ENCODE data around the gene CLTA. TPM values are rescaled to one million over a fixed set of nuclear protein-coding genes. Genes with fewer than 3 reads are reported as not detected.

Gene CLTA
- total RNA-seq, 1 donor from 2014 or later: 60.4 TPM

GRCh38 chr9:36161187-36161586 is 29.5 kb upstream of the CLTA start:
- intact Hi-C loops (cut with micrococcal nuclease): loop anchor here (5.0 kb wide), 1 partner anchor 59 kb away; no protein-coding TSS in a partner anchor
- H3K4me1 ChIP-seq: peaks cover 35% of the 10 kb centered on the region
- no peak overlapping the region for H3K4me3 ChIP-seq
- peaks cover 4% of the 10 kb centered on the region for H3K27me3 ChIP-seq (ENCODE audit: low read depth)
- H3K27ac ChIP-seq (replicated peaks): peak overlapping the region; percentile 83
- TF ChIP-seq, protein P1, sequence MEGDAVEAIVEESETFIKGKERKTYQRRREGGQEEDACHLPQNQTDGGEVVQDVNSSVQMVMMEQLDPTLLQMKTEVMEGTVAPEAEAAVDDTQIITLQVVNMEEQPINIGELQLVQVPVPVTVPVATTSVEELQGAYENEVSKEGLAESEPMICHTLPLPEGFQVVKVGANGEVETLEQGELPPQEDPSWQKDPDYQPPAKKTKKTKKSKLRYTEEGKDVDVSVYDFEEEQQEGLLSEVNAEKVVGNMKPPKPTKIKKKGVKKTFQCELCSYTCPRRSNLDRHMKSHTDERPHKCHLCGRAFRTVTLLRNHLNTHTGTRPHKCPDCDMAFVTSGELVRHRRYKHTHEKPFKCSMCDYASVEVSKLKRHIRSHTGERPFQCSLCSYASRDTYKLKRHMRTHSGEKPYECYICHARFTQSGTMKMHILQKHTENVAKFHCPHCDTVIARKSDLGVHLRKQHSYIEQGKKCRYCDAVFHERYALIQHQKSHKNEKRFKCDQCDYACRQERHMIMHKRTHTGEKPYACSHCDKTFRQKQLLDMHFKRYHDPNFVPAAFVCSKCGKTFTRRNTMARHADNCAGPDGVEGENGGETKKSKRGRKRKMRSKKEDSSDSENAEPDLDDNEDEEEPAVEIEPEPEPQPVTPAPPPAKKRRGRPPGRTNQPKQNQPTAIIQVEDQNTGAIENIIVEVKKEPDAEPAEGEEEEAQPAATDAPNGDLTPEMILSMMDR (IDR thresholded peaks at IDR 0.05; ENCODE audit: borderline replicate concordance): no peak
- no peak for DNase-seq
- H3K9me3 ChIP-seq (replicated peaks): peaks cover 6% of the 10 kb centered on the region
- no peaks in the 10 kb centered on the region for H3K36me3 ChIP-seq

GRCh38 chr9:36162211-36162738 is 28.4 kb upstream of the CLTA start:
- peaks cover 6% of the 10 kb centered on the region for H3K27me3 ChIP-seq (ENCODE audit: low read depth)
- H3K4me3 ChIP-seq: no peak overlapping the region
- H3K9me3 ChIP-seq (replicated peaks): no peaks in the 10 kb centered on the region
- H3K27ac ChIP-seq (replicated peaks): peak overlapping the region; percentile 83
- TF ChIP-seq, protein P1 (IDR thresholded peaks at IDR 0.05; ENCODE audit: borderline replicate concordance): no peak
- no peak for DNase-seq
- intact Hi-C loops (cut with micrococcal nuclease): loop anchor here (5.0 kb wide), 1 partner anchor 60 kb away; no protein-coding TSS in a partner anchor
- H3K36me3 ChIP-seq: no peaks in the 10 kb centered on the region
- peaks cover 43% of the 10 kb centered on the region for H3K4me1 ChIP-seq

- intact Hi-C loops (cut with micrococcal nuclease): loop anchor here (5.0 kb wide), 1 partner anchor 61 kb away; no protein-coding TSS in a partner anchor
- DNase-seq: peak; percentile 72
- TF ChIP-seq, protein P1 (IDR thresholded peaks at IDR 0.05; ENCODE audit: borderline replicate concordance): no peak
Measured at GRCh38 chr9:36163049-36163785, 27.5 kb upstream of the CLTA start.

DNA sequence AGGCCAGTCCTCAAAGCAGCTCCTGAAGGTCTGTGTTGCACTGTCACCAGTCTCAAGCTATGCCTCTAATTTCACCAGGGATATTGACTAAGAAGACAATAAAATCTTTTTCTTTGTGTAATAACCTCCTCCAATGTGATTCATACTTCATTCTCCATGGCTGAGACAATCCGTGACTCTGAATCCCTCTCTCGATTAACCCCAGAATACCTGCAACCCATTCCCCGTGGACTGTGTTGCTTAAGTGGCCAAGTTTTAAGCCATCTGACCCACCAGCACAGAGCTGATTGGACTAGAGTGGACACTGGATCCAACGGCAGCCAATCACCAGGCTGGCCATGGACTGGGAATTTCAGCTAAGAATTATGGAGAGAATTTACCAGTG is 26.9 kb upstream of the CLTA start:
- Histone ChIP-seq H3K27ac (replicated peaks) (peak overlapping the region; percentile 83), H3K4me1 (peaks cover 40% of the 10 kb centered on the region), H3K36me3 (no peaks in the 10 kb centered on the region), H3K9me3 (replicated peaks) (no peaks in the 10 kb centered on the region), H3K27me3 (ENCODE audit: low read depth) (peaks cover 9% of the 10 kb centered on the region), H3K4me3 (no peak overlapping the region)
- no peak for DNase-seq
- intact Hi-C loops (cut with micrococcal nuclease): loop anchor here (5.0 kb wide), 1 partner anchor 61 kb away; no protein-coding TSS in a partner anchor
- TF ChIP-seq, protein P1 (IDR thresholded peaks at IDR 0.05; ENCODE audit: borderline replicate concordance): no peak

More at GRCh38 chr9:36163049-36163785, 27.5 kb upstream of the CLTA start:
- Histone ChIP-seq H3K27ac (replicated peaks) (peak overlapping the region; percentile 83), H3K27me3 (ENCODE audit: low read depth) (peaks cover 6% of the 10 kb centered on the region), H3K36me3 (no peaks in the 10 kb centered on the region), H3K4me3 (no peak overlapping the region), H3K9me3 (replicated peaks) (no peaks in the 10 kb centered on the region), H3K4me1 (peaks cover 43% of the 10 kb centered on the region)

- DNase-seq: no peak
- H3K27ac ChIP-seq (replicated peaks): peak overlapping the region; percentile 83
- H3K4me1 ChIP-seq: peaks cover 40% of the 10 kb centered on the region
- H3K4me3 ChIP-seq: no peak overlapping the region
- peaks cover 15% of the 10 kb centered on the region for H3K27me3 ChIP-seq (ENCODE audit: low read depth)
- H3K9me3 ChIP-seq (replicated peaks): no peaks in the 10 kb centered on the region
- intact Hi-C loops (cut with micrococcal nuclease): loop anchor here (5.0 kb wide), 1 partner anchor 62 kb away; no protein-coding TSS in a partner anchor
- TF ChIP-seq, protein P1 (IDR thresholded peaks at IDR 0.05; ENCODE audit: borderline replicate concordance): no peak
- H3K36me3 ChIP-seq: no peaks in the 10 kb centered on the region
Measured at GRCh38 chr9:36164372-36164771, 26.3 kb upstream of the CLTA start.

All from left ventricle myocardium inferior (tissue), 1 donor.